ENCODE measurements around the gene GRK5. TPM values are rescaled to one million over a fixed set of nuclear protein-coding genes. Genes with fewer than 3 reads are reported as not detected.

Gene GRK5
- polyA plus RNA-seq, 1 donor from 2014 or later = 34.9 TPM

DNA sequence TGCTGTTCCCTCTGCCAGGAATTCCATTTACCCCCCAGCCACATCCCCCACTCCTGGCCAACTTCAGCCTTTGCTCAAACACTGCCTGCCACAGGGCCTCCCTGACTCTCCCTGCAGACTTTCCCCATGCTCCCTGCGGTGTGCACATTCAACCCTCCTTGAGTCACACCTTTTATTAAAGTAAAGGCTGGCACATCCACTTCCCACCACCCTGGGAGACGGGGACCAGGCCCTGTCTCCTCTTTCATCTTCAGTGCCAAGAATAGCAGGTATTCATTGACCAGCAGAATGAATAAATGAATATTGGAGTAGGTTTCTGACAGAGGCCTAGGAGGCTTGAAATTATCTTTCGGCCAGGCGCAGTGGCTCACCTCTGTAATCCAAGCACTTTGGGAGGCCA lies 91.4 kb downstream of the GRK5 start:
- Histone ChIP-seq H3K9me2 (ENCODE audit: insufficient read depth, low read length) (no peaks in the 10 kb centered on the region), H3K27ac (ENCODE audit: low read length) (no peak overlapping the region), H3K79me2 (replicated peaks; ENCODE audit: insufficient read depth, low read length) (no peaks in the 10 kb centered on the region), H3K4me3 (ENCODE audit: low read length) (no peak overlapping the region), H3F3A (ENCODE audit: insufficient read depth, low read length, poor library complexity, severe bottlenecking) (no peaks in the 10 kb centered on the region), H2AFZ (ENCODE audit: low read depth, low read length) (no peak overlapping the region), H3K27me3 (ENCODE audit: insufficient read depth, low read depth, low read length) (no peaks in the 10 kb centered on the region), H3K36me3 (ENCODE audit: insufficient read depth, low read length) (no peaks in the 10 kb centered on the region), H3K9me3 (ENCODE audit: low read length) (no peaks in the 10 kb centered on the region), H3K4me2 (ENCODE audit: low read length) (no peak overlapping the region), H3K9ac (ENCODE audit: low read length) (no peak overlapping the region), H4K20me1 (ENCODE audit: insufficient read depth) (no peaks in the 10 kb centered on the region)
- TF ChIP-seq EP300 (conservative IDR thresholded peaks at IDR 0.05; ENCODE audit: poor library complexity, severe bottlenecking) (no peak), MXI1 (conservative IDR thresholded peaks at IDR 0.05; ENCODE audit: poor library complexity, severe bottlenecking) (no peak), RAD21 (conservative IDR thresholded peaks at IDR 0.05) (no peak), TAF1 (IDR thresholded peaks at IDR 0.05; ENCODE audit: low read depth) (no peak), EZH2 (IDR thresholded peaks at IDR 0.05; ENCODE audit: borderline replicate concordance, insufficient read depth, low read length, poor library complexity, severe bottlenecking) (no peak), POLR2AphosphoS5 (IDR thresholded peaks at IDR 0.05) (no peak), SMC3 (conservative IDR thresholded peaks at IDR 0.05; ENCODE audit: poor library complexity) (no peak)
- TF ChIP-seq, protein P1, sequence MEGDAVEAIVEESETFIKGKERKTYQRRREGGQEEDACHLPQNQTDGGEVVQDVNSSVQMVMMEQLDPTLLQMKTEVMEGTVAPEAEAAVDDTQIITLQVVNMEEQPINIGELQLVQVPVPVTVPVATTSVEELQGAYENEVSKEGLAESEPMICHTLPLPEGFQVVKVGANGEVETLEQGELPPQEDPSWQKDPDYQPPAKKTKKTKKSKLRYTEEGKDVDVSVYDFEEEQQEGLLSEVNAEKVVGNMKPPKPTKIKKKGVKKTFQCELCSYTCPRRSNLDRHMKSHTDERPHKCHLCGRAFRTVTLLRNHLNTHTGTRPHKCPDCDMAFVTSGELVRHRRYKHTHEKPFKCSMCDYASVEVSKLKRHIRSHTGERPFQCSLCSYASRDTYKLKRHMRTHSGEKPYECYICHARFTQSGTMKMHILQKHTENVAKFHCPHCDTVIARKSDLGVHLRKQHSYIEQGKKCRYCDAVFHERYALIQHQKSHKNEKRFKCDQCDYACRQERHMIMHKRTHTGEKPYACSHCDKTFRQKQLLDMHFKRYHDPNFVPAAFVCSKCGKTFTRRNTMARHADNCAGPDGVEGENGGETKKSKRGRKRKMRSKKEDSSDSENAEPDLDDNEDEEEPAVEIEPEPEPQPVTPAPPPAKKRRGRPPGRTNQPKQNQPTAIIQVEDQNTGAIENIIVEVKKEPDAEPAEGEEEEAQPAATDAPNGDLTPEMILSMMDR (IDR thresholded peaks at IDR 0.05; ENCODE audit: poor library complexity, severe bottlenecking) = no peak
- TF ChIP-seq, protein P2, sequence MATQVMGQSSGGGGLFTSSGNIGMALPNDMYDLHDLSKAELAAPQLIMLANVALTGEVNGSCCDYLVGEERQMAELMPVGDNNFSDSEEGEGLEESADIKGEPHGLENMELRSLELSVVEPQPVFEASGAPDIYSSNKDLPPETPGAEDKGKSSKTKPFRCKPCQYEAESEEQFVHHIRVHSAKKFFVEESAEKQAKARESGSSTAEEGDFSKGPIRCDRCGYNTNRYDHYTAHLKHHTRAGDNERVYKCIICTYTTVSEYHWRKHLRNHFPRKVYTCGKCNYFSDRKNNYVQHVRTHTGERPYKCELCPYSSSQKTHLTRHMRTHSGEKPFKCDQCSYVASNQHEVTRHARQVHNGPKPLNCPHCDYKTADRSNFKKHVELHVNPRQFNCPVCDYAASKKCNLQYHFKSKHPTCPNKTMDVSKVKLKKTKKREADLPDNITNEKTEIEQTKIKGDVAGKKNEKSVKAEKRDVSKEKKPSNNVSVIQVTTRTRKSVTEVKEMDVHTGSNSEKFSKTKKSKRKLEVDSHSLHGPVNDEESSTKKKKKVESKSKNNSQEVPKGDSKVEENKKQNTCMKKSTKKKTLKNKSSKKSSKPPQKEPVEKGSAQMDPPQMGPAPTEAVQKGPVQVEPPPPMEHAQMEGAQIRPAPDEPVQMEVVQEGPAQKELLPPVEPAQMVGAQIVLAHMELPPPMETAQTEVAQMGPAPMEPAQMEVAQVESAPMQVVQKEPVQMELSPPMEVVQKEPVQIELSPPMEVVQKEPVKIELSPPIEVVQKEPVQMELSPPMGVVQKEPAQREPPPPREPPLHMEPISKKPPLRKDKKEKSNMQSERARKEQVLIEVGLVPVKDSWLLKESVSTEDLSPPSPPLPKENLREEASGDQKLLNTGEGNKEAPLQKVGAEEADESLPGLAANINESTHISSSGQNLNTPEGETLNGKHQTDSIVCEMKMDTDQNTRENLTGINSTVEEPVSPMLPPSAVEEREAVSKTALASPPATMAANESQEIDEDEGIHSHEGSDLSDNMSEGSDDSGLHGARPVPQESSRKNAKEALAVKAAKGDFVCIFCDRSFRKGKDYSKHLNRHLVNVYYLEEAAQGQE (IDR thresholded peaks at IDR 0.05; ENCODE audit: borderline replicate concordance) = no peak

DNA sequence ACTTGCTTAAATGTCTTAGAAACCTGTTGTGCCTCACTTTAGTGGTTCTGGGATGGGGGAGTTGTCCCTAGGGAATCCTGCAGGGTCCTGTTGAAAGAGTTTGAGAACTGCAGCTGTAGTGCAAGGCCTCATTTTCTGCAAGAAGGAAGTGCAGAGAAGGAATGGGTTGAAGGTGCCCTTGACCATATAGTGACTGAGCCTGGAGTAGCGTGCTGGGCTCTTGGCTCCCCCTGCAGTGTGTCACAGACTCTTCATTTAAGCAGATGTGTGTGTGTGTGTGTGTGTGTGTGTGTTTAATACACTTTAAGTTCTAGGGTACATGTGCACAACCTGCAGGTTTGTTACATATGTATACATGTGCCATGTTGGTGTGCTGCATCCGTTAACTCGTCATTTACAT lies 92.2 kb downstream of the GRK5 start:
- TF ChIP-seq POLR2AphosphoS5 (IDR thresholded peaks at IDR 0.05) (no peak), SMC3 (conservative IDR thresholded peaks at IDR 0.05; ENCODE audit: poor library complexity) (no peak), TAF1 (IDR thresholded peaks at IDR 0.05; ENCODE audit: low read depth) (no peak), EP300 (conservative IDR thresholded peaks at IDR 0.05; ENCODE audit: poor library complexity, severe bottlenecking) (no peak), MXI1 (conservative IDR thresholded peaks at IDR 0.05; ENCODE audit: poor library complexity, severe bottlenecking) (no peak), EZH2 (IDR thresholded peaks at IDR 0.05; ENCODE audit: borderline replicate concordance, insufficient read depth, low read length, poor library complexity, severe bottlenecking) (no peak), RAD21 (conservative IDR thresholded peaks at IDR 0.05) (no peak)
- TF ChIP-seq, protein P2 (IDR thresholded peaks at IDR 0.05; ENCODE audit: borderline replicate concordance) = no peak
- TF ChIP-seq, protein P1 (IDR thresholded peaks at IDR 0.05; ENCODE audit: poor library complexity, severe bottlenecking) = no peak
- no peak overlapping the region for H2AFZ ChIP-seq (ENCODE audit: low read depth, low read length)
- no peaks in the 10 kb centered on the region for H4K20me1 ChIP-seq (ENCODE audit: insufficient read depth)
- no peaks in the 10 kb centered on the region for H3K27me3 ChIP-seq (ENCODE audit: insufficient read depth, low read depth, low read length)
- no peaks in the 10 kb centered on the region for H3K79me2 ChIP-seq (replicated peaks; ENCODE audit: insufficient read depth, low read length)
- no peaks in the 10 kb centered on the region for H3K9me2 ChIP-seq (ENCODE audit: insufficient read depth, low read length)
- H3F3A ChIP-seq (ENCODE audit: insufficient read depth, low read length, poor library complexity, severe bottlenecking) = no peaks in the 10 kb centered on the region
- H3K4me3 ChIP-seq (ENCODE audit: low read length) = no peak overlapping the region
- no peak overlapping the region for H3K9ac ChIP-seq (ENCODE audit: low read length)
- H3K4me2 ChIP-seq (ENCODE audit: low read length) = no peak overlapping the region
- H3K9me3 ChIP-seq (ENCODE audit: low read length) = no peaks in the 10 kb centered on the region
- no peaks in the 10 kb centered on the region for H3K36me3 ChIP-seq (ENCODE audit: insufficient read depth, low read length)
- no peak overlapping the region for H3K27ac ChIP-seq (ENCODE audit: low read length)
